ENCODE measurements around the gene ULK4.

- TF ChIP-seq CTCF (IDR thresholded peaks at IDR 0.05) (no peak), SIN3A (IDR thresholded peaks at IDR 0.05; ENCODE audit: borderline replicate concordance, insufficient read depth, low read depth, low read length) (no peak), POLR2AphosphoS5 (IDR thresholded peaks at IDR 0.05; ENCODE audit: low read depth, low read length) (no peak), REST (IDR thresholded peaks at IDR 0.05; ENCODE audit: insufficient read depth in 1 of 2, low read depth in 2 of 2, low read length in 1 of 2) (no peak)
Measured at GRCh38 chr3:41705893-41706292, 256.0 kb downstream of the ULK4 start.
